Transverse colon (tissue), 4 donors: Measurements from ENCODE around the gene GABRG3. TPM values are rescaled to one million over a fixed set of nuclear protein-coding genes. Genes with fewer than 3 reads are reported as not detected.
"Not testable (repeated sequence)": the region's sequence is repeated elsewhere in the genome, so short reads cannot be mapped to it uniquely, and the experiment has no call there.

ENCODE experiments used
- DNase-seq: peaks from one replicate; pipeline ENCODE4 v3.0.0-alpha.2; 2019
- H3K27ac ChIP-seq, 4 donors: fragments of 200-600 bp; sonication (generic); 2 replicates each; pipeline ENCODE4 v1.5.1; 2016 to 2018; ENCODE audit warnings: inconsistent platforms in 4 of 4
- H3K27me3 ChIP-seq: fragments of 200-600 bp; sonication (generic); 2 replicates; pipeline ENCODE4 v1.5.1; 2017; ENCODE audit warnings: inconsistent platforms
- H3K36me3 ChIP-seq, 4 donors: fragments of 200-600 bp; sonication (generic); 2 replicates each; pipeline ENCODE4 v1.5.1; 2017 to 2019; ENCODE audit warnings: inconsistent platforms in 4 of 4
- H3K4me1 ChIP-seq, 4 donors: fragments of 200-600 bp; sonication (generic); 2 replicates each; pipeline ENCODE4 v1.5.1; 2017 to 2020; ENCODE audit warnings: inconsistent platforms in 4 of 4
- H3K4me3 ChIP-seq, 4 donors: fragments of 200-600 bp; sonication (generic); 1 replicate in 1 of 4; 2 replicates in 3 of 4; pipeline versions ENCODE4 v1.5.1 to v1.6.1; 2017 to 2019; ENCODE audit warnings: inconsistent platforms in 4 of 4
- H3K9me3 ChIP-seq, 2 donors: fragments of 200-600 bp; sonication (generic); 2 replicates each; pipeline ENCODE4 v1.5.1; 2017 to 2019; ENCODE audit warnings: inconsistent platforms in 2 of 2
- EP300 ChIP-seq: sonication (generic); formaldehyde crosslinking; IDR thresholded peaks from one replicate; pipeline ENCODE4 v1.6.1; 2017; ENCODE audit warnings: antibody characterized with exemption, low read depth
- POLR2A ChIP-seq: fragments of 450-650 bp; IDR thresholded peaks from one replicate; pipeline ENCODE4 v1.6.1; 2016; ENCODE audit warnings: antibody characterized with exemption, mild to moderate bottlenecking, moderate library complexity
- POLR2AphosphoS5 ChIP-seq, 3 donors: sonication (generic); formaldehyde crosslinking; IDR thresholded peaks; one replicate each; pipeline ENCODE4 v1.6.1; 2016; ENCODE audit warnings: antibody characterized with exemption in 3 of 3
- WGBS, 2 donors: methylation state at CpG; one replicate each; pipeline ENCODE4 v1.1.5; 2018; ENCODE audit warnings: low coverage in 1 of 2; 5-methylcytosine and 5-hydroxymethylcytosine counted together
- in situ Hi-C, 4 donors: fragments of 200-750 bp; cut with MboI; loops; one replicate each; pipeline versions ENCODE4 v1.15.0 to v1.15.1; 2017; ENCODE audit warnings: low sequenced_read_pairs in 3 of 4, low pct_ligation_motif_present in 1 of 4, low pct_unique_long_range_greater_than_20kb in 1 of 4
- intact Hi-C: fragments of 100-400 bp; cut with DNase I; formaldehyde crosslinking; loops from one replicate; pipeline ENCODE4 v1.15.1; 2023; ENCODE audit warnings: low total_unique reads
- total RNA-seq, 4 donors: library from RNA; depleted of rRNA; stranded (reverse); fragments of >200 nt; gene quantifications; one replicate each; pipeline ENCODE4 v1.1.0, GENCODE V29; 2016
- TF ChIP-seq, protein P1 (sequence below), 5 experiments: fragments of 200-600 bp in 3 of 5; fragments of 450-650 bp in 2 of 5; sonication (generic) in 3 of 5; IDR thresholded peaks; 1 replicate in 2 of 5; 2 replicates in 3 of 5; pipeline ENCODE4 v1.5.1; 2016 to 2017; ENCODE audit warnings: antibody characterized with exemption in 5 of 5, inconsistent platforms in 3 of 5, mild to moderate bottlenecking in 2 of 5, moderate library complexity in 1 of 5

The GABRG3 gene
- total RNA-seq, 4 donors from 2014 or later = not detected

DNA sequence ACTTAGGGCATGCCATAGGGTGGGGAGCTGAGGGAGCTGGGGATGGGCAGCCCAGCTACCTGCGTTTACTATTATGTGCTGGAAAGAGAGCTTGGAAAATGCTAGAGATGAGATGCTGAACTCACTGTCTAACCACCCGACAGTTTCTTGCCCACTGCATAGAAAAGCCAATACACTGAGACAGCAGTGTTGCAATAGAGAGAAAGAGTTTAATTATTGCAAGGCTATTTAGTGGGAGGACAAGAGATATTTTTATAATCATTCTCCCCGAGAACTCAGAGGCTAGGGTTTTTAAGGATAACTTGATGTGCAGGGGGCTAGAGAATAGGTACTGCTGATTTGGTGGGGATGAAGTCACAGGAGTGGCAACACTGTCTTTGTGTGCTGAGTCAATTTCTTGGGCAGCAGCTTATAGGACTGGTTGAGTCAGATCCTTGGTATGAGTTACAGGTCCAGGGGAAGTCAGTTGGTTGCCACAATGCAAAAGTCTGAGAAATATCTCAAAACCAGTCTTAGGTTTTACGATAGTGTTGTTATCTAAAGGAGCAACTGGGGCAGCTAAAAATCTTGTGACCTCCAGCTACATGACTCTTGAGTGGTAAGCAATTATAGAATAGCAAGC, 205.9 kb downstream of the GABRG3 start:
- no peak for DNase-seq
- Histone ChIP-seq H3K4me1 (no peaks in the 10 kb centered on the region), H3K4me3 (no peak overlapping the region), H3K27me3 (no peaks in the 10 kb centered on the region), H3K27ac (no peak overlapping the region), H3K9me3 (peaks cover 7 to 11% of the 10 kb centered on the region in 2 donors), H3K36me3 (no peaks in the 10 kb centered on the region)
- in situ Hi-C loops = no loop called here
- intact Hi-C loops = no loop called here
- WGBS, 2 donors = 86 to 91% methylated on average over 2 to 4 of the region's 4 CpGs
- TF ChIP-seq, protein P1, sequence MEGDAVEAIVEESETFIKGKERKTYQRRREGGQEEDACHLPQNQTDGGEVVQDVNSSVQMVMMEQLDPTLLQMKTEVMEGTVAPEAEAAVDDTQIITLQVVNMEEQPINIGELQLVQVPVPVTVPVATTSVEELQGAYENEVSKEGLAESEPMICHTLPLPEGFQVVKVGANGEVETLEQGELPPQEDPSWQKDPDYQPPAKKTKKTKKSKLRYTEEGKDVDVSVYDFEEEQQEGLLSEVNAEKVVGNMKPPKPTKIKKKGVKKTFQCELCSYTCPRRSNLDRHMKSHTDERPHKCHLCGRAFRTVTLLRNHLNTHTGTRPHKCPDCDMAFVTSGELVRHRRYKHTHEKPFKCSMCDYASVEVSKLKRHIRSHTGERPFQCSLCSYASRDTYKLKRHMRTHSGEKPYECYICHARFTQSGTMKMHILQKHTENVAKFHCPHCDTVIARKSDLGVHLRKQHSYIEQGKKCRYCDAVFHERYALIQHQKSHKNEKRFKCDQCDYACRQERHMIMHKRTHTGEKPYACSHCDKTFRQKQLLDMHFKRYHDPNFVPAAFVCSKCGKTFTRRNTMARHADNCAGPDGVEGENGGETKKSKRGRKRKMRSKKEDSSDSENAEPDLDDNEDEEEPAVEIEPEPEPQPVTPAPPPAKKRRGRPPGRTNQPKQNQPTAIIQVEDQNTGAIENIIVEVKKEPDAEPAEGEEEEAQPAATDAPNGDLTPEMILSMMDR (IDR thresholded peaks at IDR 0.05) = no peak
- TF ChIP-seq EP300 (no peak), POLR2AphosphoS5 (IDR thresholded peaks at IDR 0.05) (no peak)

DNA sequence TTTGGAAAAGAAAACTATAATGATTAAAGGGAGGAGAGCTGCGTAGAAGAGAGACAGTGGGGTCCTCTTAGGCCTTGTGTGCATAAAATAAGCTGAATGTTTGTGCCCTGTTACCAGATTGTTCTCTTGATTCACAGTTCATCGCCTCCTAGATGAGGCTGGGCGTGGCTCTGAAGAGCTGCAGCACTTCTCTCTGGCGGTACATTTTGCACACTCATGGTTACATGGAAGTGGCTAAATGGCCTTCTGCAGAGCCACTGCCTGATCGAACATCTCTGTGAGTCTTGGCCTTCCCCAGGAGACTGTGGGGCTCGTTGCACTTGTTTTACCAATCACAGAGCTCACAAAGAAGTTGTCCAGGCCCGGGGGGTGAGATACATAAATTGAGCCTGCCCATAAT, 208.8 kb downstream of the GABRG3 start:
- peaks cover 7 to 11% of the 10 kb centered on the region in 2 donors for H3K9me3 ChIP-seq
- H3K4me1 ChIP-seq = no peaks in the 10 kb centered on the region
- H3K4me3 ChIP-seq = no peak overlapping the region
- TF ChIP-seq, protein P1 (IDR thresholded peaks at IDR 0.05) = no peak
- TF ChIP-seq POLR2AphosphoS5 (IDR thresholded peaks at IDR 0.05) = no peak
- H3K27me3 ChIP-seq = no peaks in the 10 kb centered on the region
- H3K36me3 ChIP-seq = no peaks in the 10 kb centered on the region
- 67 to 80% methylated on average over 2 to 7 of the region's 7 CpGs for WGBS, 2 donors
- in situ Hi-C loops (no loop called here), intact Hi-C loops (no loop called here)
- no peak overlapping the region for H3K27ac ChIP-seq
- no peak for DNase-seq

DNA sequence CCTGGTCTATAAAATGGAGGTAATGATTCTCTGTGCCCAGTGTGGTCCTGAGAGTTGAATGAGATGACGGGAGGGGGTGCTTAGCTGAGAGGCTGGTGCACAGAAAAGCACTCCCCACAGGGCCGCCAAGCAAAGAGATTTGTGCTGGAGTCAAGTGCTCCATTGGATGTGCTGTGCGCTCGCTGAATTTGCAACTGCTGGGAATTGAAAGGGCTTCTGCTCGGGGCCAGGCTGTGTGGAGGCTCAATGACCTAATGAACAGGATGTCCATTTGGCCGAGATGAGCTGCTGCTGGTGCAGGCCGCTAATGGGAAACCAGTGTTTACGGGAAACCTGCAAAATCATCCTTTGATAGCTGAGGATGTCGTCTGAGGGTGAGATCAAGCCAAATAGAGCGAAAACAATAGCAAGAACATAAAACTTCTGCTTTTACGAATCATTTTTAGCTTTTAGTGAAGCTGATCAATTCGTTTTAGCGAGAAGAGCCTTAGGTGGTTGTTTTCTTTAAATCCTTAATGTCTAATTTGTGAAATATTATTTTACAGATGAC, 211.7 kb downstream of the GABRG3 start:
- 81% methylated on average over 7 to 13 of the region's 13 CpGs for WGBS, 2 donors
- TF ChIP-seq POLR2AphosphoS5 (IDR thresholded peaks at IDR 0.05) = no peak
- TF ChIP-seq, protein P1 (IDR thresholded peaks at IDR 0.05) = no peak
- no peak for TF ChIP-seq POLR2A
- no peak for TF ChIP-seq EP300
- DNase-seq = no peak

DNA sequence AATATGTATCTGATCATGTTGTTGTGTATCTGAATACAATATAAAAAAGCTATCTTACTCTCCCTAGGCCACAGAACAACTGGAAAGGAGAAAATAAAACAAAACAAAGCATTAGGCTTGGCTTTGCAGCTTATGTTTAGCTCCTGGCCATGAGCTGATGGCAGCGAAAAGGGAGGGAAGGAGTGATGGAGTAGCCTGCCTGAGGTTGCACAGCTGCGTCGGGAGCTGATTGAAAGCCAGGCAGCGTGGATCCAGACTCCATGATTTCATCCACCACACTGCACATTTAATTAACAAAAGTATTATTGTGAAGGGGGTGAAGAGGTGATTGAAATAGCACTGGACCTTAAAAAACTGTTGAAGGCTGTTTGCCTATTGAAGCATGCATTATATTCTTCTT, 212.2 kb downstream of the GABRG3 start:
- 64 to 66% methylated on average over 4 of the region's 4 CpGs for WGBS, 2 donors
- Histone ChIP-seq H3K4me3 (no peak overlapping the region), H3K27me3 (no peaks in the 10 kb centered on the region), H3K27ac (no peak overlapping the region), H3K36me3 (no peaks in the 10 kb centered on the region), H3K9me3 (peaks cover 5 to 7% of the 10 kb centered on the region in 2 donors), H3K4me1 (no peaks in the 10 kb centered on the region)
- intact Hi-C loops = no loop called here
- TF ChIP-seq POLR2AphosphoS5 (IDR thresholded peaks at IDR 0.05) (no peak), EP300 (no peak), POLR2A (no peak)
- TF ChIP-seq, protein P1 (IDR thresholded peaks at IDR 0.05) = no peak
- DNase-seq = no peak
- in situ Hi-C loops = no loop called here

More for the DNA sequence above, 211.7 kb downstream of the GABRG3 start:
- H3K27me3 ChIP-seq = no peaks in the 10 kb centered on the region
- intact Hi-C loops = no loop called here
- no peaks in the 10 kb centered on the region for H3K4me1 ChIP-seq
- in situ Hi-C loops = no loop called here
- no peaks in the 10 kb centered on the region for H3K36me3 ChIP-seq
- H3K27ac ChIP-seq = no peak overlapping the region
- H3K4me3 ChIP-seq = no peak overlapping the region
- H3K9me3 ChIP-seq = peaks cover 5 to 7% of the 10 kb centered on the region in 2 donors

DNA sequence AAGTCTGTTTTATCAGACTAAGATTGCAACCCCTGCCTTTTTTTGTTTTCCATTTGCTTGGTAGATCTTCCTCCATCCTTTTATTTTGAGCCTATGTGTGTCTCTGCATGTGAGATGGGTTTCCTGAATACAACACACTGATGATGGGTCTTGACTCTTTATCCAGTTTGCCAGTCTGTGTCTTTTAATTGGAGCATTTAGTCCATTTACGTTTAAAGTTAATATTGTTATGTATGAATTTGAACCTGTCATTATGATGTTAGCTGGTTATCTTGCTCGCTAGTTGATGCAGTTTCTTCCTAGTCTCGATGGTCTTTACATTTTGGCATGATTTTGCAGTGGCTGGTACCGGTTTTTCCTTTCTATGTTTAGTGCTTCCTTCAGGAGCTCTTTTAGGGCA, 220.5 kb downstream of the GABRG3 start:
- WGBS, 2 donors = 35 to 73% methylated on average over 2 to 4 of the region's 4 CpGs
- DNase-seq, H3K27ac ChIP-seq, H3K4me3 ChIP-seq, H3K27me3 ChIP-seq, H3K4me1 ChIP-seq, H3K36me3 ChIP-seq, in situ Hi-C loops, intact Hi-C loops, H3K9me3 ChIP-seq: not testable (repeated sequence)
